Activated CD4-positive, alpha-beta T cell treated with anti-CD3 and anti-CD28 coated beads, Interleukin-2, Interleukin-4, amounts not matched to agents 100 ng/mL and 50 ng/mL, durations not matched to agents 16 hours and 8 hours (primary cell): Measurements from ENCODE around the gene NFIA.
"Not testable (repeated sequence)": the region's sequence is repeated elsewhere in the genome, so short reads cannot be mapped to it uniquely, and the experiment has no call there.

Source experiments
- DNase-seq: peaks from one replicate; pipeline ENCODE4 v3.0.0-alpha.2; 2020; ENCODE audit warnings: low spot score

NFIA gene

DNA sequence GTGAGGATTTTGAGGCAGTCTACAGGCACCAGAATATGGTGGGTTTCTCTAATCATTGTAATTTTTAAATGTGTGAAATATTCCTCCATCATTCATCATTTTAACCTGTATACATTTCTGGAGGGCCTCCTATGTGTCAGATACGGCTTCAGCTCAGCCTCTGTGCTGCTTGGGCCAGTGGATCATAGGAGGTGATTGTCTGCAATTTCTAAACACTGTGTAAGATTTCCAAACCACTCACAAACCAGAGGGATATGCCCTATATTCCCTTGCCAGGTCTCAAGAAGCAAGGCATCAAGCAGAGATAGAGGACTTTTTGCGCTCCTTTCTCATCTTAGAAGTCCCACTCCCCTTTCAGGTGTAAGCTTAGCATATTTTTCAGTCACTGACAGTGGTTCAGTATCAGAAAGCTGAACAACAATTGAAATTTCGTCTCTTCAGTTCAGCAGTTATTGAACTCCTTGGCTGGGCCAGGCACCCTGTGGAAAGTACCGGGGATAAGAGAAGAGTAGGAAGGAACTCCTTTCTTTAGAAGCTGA is 190.9 kb downstream of the NFIA start:
- no peak for DNase-seq

- no peak for DNase-seq
Measured at GRCh38 chr1:61273861-61274260, 191.5 kb downstream of the NFIA start.

DNA sequence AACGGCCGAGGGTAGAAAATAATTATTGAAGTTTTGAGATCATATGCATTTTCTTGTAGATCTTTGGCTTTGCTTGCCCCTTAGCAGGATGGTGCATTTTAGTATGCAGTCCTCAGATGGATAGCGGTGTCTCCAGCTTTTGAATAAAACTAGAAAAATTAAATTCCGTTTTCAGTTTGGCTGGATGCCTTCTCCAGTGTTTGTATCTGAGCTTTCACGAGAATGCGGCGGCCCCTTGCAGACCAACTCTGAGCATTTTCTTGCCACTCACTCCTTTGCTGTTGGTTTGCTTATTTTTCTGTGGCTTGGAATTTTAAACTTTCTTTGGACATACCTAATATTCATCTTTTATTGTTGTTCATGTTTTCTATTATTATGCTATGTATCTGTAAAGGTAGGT is 192.6 kb downstream of the NFIA start:
- no peak for DNase-seq

- no peak for DNase-seq
Measured at GRCh38 chr1:61276246-61276645, 193.9 kb downstream of the NFIA start.

GRCh38 chr1:61277121-61277690 is 194.8 kb downstream of the NFIA start:
- no peak for DNase-seq

DNA sequence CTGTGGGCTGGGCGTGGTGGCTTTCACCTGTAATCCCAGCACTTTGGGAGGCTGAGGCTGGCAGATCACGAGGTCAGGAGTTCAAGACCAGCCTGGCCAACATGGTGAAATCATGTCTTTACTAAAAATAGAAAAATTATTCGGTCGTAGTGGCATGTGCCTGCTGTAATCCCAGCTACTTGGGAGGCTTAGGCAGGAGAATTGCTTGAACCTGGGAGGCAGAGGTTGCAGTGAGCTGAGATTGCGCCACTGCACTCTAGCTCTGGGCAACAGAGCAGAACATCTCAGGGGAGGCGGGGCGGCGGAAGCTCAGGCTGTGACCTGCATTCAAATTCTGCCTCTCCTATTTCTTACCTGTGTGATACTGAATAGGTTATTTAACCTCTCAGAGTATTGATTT is 196.1 kb downstream of the NFIA start:
- DNase-seq: not testable (repeated sequence)

- DNase-seq: no peak
Measured at GRCh38 chr1:61278966-61279365, 196.6 kb downstream of the NFIA start.

DNA sequence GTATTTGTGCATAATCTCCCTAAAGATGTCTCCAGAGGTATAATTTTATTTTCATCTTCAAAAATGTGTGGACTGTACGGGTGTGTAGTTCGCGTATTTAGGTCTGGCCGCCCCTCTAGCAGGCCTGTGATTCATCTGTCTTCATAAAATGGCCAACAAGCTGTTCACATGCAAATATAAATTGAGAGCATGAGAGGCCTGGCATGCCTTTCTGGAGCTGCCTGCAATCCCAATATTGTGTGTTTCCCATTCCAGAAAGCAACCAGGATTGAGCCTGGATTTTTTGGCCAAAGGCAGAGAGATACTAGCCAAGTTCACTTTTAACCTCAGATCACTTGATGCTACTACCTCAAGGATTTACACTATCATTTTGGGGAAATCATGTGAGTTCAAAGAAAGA is 197.2 kb downstream of the NFIA start:
- no peak for DNase-seq

DNA sequence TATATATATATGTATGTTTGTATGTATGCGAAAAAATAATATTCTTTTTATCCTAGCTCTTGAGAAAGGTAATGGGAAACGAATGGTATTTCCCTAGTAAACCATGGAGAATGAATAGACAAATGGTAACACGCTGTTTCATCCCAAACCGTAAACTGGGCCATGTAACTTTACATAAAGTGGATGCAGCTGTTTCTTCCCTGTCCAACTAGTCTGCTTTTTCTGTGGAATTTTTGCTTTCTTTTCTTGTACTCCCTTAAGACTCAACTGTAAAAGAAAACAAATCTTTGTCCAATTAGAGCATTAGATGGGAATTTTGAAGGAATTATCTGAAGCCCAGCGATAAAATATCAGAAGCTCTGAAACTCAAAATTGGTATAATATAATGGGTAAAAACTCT is 198.1 kb downstream of the NFIA start:
- no peak for DNase-seq

- DNase-seq: no peak
Measured at GRCh38 chr1:61282387-61282786, 200.0 kb downstream of the NFIA start.

- no peak for DNase-seq
Measured at GRCh38 chr1:61284248-61284854, 202.0 kb downstream of the NFIA start.

DNA sequence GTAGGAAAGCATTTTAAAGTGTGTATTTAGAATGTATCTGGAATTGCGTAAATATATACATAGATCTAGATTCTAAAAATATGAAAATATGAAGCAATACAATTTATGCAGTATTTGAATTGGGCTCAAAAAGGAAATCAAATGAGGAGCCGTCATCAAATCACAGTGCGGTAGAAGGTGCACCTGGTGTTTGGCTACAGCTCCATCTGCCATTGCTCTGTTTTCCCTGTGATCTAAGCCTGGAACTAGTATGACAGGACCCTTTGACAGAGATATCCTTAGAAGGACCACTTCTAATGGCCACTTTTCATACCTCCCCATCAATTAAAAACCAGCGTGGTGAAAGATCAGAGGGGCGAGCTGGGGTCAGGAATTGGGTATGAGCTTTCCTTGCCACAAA is 202.6 kb downstream of the NFIA start:
- DNase-seq: no peak

DNA sequence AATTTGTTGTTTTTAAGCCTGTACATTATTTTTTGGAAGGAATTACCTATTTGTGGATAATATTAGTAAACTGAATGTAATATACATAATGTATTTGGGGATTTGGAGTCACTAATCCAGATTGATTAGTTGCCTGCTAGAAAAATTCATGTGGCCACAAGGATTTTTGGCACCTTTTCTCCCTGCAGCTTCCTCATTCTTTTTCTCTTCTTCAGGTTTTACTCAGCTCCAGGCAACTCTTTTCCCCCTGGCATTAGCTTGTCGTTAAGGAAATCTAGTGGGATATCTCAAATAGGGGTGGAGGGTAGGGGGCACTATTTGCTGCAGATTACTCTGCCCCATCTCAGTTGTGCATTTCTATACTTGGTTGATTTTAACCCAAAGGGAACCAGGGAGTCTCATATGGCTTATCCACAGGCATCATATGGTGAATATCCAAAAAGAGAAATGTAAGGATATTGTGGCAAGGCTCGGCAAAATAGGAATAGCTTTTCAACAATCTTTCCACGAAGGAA is 203.1 kb downstream of the NFIA start:
- DNase-seq: no peak

DNA sequence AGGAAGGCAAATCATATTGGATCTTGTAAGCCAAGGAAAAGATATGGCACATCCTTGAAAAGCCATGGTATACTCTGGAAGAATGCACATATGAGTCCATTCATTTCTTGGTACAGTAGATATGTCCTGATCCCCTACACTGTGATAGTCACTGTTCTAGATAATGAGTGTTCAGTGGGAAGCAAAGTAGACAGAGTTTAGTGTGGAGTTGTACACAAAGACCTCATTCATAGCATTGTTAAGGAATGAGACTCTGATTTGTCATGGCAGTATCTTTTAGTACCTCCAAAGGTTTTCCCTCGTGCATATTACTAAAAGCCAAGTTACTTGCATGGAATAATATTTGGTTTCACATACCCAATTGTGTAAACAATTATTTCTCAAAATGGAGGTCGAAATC is 204.7 kb downstream of the NFIA start:
- no peak for DNase-seq

DNA sequence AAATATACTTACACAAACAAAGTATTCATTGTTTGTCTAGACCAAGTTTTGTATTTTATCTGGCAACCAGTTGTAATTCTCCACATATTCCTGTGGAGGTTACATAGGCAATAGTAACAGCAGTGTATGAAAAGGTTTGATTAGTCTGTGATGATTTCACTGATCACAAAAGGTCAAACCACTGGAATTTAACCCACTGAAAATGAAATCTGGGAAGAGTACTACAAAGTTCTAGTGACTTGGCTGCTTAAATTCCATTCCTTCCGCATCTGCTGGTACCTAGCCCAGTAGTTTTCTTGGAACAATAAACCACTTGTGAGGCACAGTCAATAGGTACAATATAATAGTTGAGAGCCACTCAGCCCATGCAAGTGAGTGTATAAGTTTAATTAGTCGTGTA is 205.4 kb downstream of the NFIA start:
- DNase-seq: no peak

GRCh38 chr1:61289232-61290098 is 207.1 kb downstream of the NFIA start:
- DNase-seq: no peak

GRCh38 chr1:61290525-61290924 is 208.2 kb downstream of the NFIA start:
- no peak for DNase-seq

GRCh38 chr1:61293197-61293596 is 210.8 kb downstream of the NFIA start:
- DNase-seq: no peak

DNA sequence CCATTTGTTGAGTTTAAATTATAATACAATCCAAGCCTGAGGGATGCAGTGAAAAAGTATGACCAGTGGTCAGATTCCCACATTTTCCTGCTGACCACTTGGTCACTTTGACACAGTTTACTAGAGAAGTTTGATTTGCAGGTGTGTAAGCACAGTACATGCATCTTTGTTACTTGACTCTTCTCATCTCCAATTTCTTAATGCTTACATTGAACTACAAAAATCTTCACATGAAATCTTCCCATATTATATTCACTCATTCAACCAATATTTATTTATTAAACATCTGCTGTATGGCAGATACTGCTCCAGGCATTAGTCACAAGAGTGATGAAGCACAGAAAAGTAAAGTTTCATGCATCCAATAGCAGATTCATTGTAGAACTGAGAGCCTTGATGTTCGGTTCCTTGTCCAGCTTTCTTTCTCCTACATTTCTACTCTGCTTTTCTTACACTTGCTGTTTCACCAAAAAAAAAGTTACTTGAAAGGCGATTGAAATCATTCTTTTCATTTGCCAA is 211.7 kb downstream of the NFIA start:
- no peak for DNase-seq

GRCh38 chr1:61294930-61295329 is 212.6 kb downstream of the NFIA start:
- DNase-seq: no peak

DNA sequence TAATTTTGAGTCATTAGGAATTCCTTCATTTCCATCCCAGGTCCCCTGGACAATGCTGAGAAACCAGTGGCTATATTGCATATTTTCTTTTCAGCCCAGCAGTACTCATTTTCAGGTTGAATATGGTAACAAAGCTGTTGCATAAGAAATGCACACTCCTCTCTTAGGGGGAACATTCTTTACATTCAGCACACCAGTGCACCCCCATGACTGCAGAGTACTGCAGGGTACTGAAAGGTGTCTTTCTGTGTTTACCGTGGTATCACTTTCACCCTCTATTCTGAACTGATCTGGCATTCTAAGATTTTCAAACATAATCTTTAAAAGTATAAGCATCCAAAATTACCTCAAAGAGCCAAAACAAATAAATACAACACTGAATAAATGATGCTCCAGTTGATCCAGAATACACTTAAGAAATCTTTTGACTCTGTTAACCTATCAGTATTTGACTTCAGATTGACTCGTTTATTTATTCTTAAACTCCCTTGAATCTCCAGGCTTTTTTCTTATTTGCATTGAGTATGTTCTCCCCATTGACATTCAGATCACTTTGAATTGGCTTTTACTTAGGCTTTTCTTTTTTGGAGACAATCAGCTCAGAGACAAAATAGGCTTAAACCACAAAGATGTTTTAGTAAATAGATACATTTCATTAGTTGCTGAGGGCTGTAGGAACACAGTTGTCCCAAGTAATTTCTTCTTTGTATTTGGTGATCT is 213.6 kb downstream of the NFIA start:
- no peak for DNase-seq

DNA sequence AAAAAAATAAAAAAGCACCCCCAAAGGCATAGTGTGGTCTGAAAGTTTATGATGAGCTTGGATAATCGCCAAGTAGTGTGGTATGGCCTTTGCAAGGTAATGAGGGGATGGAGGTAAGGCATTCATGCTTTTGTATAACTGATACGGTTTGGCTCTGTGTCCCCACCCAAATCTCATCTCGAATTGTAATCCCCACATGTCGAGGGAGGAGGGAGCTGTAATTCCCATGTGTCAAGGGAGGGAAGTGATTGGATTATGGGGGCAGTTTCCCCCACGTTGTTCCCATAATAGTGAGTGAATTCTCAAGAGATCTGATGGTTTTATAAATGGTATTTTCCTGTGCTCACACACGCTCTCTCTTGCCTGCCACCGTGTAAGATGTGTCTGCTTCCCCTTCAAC is 215.5 kb downstream of the NFIA start:
- no peak for DNase-seq
